Stimulated activated CD8-positive, alpha-beta memory T cell treated with anti-CD3 and anti-CD28 coated beads, Interleukin-7, amount 100 ng/mL, for 48 hours (primary cell): ENCODE measurements around the gene ARHGAP6.

ENCODE experiments used
- DNase-seq, 2 donors: peaks; one replicate each; pipeline ENCODE4 v3.0.0-alpha.2; 2020; ENCODE audit warnings: low read depth in 1 of 2; ENCODE audit errors: extremely low read depth in 1 of 2

ARHGAP6 gene

GRCh38 chrX:11407331-11408108, 258.2 kb downstream of the ARHGAP6 start:
- no peak for DNase-seq

GRCh38 chrX:11406109-11406765, 259.5 kb downstream of the ARHGAP6 start:
- DNase-seq = no peak

GRCh38 chrX:11403631-11404030, 262.1 kb downstream of the ARHGAP6 start:
- DNase-seq = no peak

GRCh38 chrX:11401966-11402365, 263.8 kb downstream of the ARHGAP6 start:
- no peak for DNase-seq

GRCh38 chrX:11399489-11400094, 266.1 kb downstream of the ARHGAP6 start:
- DNase-seq = no peak

- DNase-seq = no peak
Observed at GRCh38 chrX:11398785-11399184, 266.9 kb downstream of the ARHGAP6 start.

GRCh38 chrX:11398139-11398538, 267.6 kb downstream of the ARHGAP6 start:
- DNase-seq = no peak

- no peak for DNase-seq
Observed at GRCh38 chrX:11397680-11398079, 268.0 kb downstream of the ARHGAP6 start.

- no peak for DNase-seq
Observed at GRCh38 chrX:11395859-11396258, 269.9 kb downstream of the ARHGAP6 start.

GRCh38 chrX:11393949-11394654, 271.6 kb downstream of the ARHGAP6 start:
- DNase-seq = no peak

GRCh38 chrX:11386812-11387211, 278.9 kb downstream of the ARHGAP6 start:
- no peak for DNase-seq

- no peak for DNase-seq
Observed at GRCh38 chrX:11386001-11386523, 279.7 kb downstream of the ARHGAP6 start.

- DNase-seq = no peak
Observed at GRCh38 chrX:11382930-11383329, 282.8 kb downstream of the ARHGAP6 start.

- no peak for DNase-seq
Observed at GRCh38 chrX:11381464-11381863, 284.3 kb downstream of the ARHGAP6 start.

- no peak for DNase-seq
Observed at GRCh38 chrX:11380187-11380844, 285.4 kb downstream of the ARHGAP6 start.

GRCh38 chrX:11376163-11376562, 289.6 kb downstream of the ARHGAP6 start:
- no peak for DNase-seq

GRCh38 chrX:11375614-11376119, 290.1 kb downstream of the ARHGAP6 start:
- no peak for DNase-seq

- no peak for DNase-seq
Observed at GRCh38 chrX:11374570-11374969, 291.1 kb downstream of the ARHGAP6 start.

- DNase-seq = no peak
Observed at GRCh38 chrX:11371106-11371505, 294.6 kb downstream of the ARHGAP6 start.
